Transverse colon (tissue), 4 donors: ENCODE data around the gene TPCN2. TPM values are rescaled to one million over a fixed set of nuclear protein-coding genes. Genes with fewer than 3 reads are reported as not detected.

Experiments used
- DNase-seq: peaks from one replicate; pipeline ENCODE4 v3.0.0-alpha.2; 2019
- H3K27ac ChIP-seq, 4 donors: fragments of 200-600 bp; sonication (generic); 2 replicates each; pipeline ENCODE4 v1.5.1; 2016 to 2018; ENCODE audit warnings: inconsistent platforms in 4 of 4
- H3K27me3 ChIP-seq: fragments of 200-600 bp; sonication (generic); 2 replicates; pipeline ENCODE4 v1.5.1; 2017; ENCODE audit warnings: inconsistent platforms
- H3K36me3 ChIP-seq, 4 donors: fragments of 200-600 bp; sonication (generic); 2 replicates each; pipeline ENCODE4 v1.5.1; 2017 to 2019; ENCODE audit warnings: inconsistent platforms in 4 of 4
- H3K4me1 ChIP-seq, 4 donors: fragments of 200-600 bp; sonication (generic); 2 replicates each; pipeline ENCODE4 v1.5.1; 2017 to 2020; ENCODE audit warnings: inconsistent platforms in 4 of 4
- H3K4me3 ChIP-seq, 4 donors: fragments of 200-600 bp; sonication (generic); 1 replicate in 1 of 4; 2 replicates in 3 of 4; pipeline versions ENCODE4 v1.5.1 to v1.6.1; 2017 to 2019; ENCODE audit warnings: inconsistent platforms in 4 of 4
- H3K9me3 ChIP-seq, 2 donors: fragments of 200-600 bp; sonication (generic); 2 replicates each; pipeline ENCODE4 v1.5.1; 2017 to 2019; ENCODE audit warnings: inconsistent platforms in 2 of 2
- EP300 ChIP-seq: sonication (generic); formaldehyde crosslinking; IDR thresholded peaks from one replicate; pipeline ENCODE4 v1.6.1; 2017; ENCODE audit warnings: antibody characterized with exemption, low read depth
- POLR2A ChIP-seq: fragments of 450-650 bp; IDR thresholded peaks from one replicate; pipeline ENCODE4 v1.6.1; 2016; ENCODE audit warnings: antibody characterized with exemption, mild to moderate bottlenecking, moderate library complexity
- POLR2AphosphoS5 ChIP-seq, 3 donors: sonication (generic); formaldehyde crosslinking; IDR thresholded peaks; one replicate each; pipeline ENCODE4 v1.6.1; 2016; ENCODE audit warnings: antibody characterized with exemption in 3 of 3
- WGBS, 2 donors: methylation state at CpG; one replicate each; pipeline ENCODE4 v1.1.5; 2018; ENCODE audit warnings: low coverage in 1 of 2; 5-methylcytosine and 5-hydroxymethylcytosine counted together
- in situ Hi-C, 4 donors: fragments of 200-750 bp; cut with MboI; loops; one replicate each; pipeline versions ENCODE4 v1.15.0 to v1.15.1; 2017; ENCODE audit warnings: low sequenced_read_pairs in 3 of 4, low pct_ligation_motif_present in 1 of 4, low pct_unique_long_range_greater_than_20kb in 1 of 4
- intact Hi-C: fragments of 100-400 bp; cut with DNase I; formaldehyde crosslinking; loops from one replicate; pipeline ENCODE4 v1.15.1; 2023; ENCODE audit warnings: low total_unique reads
- total RNA-seq, 4 donors: library from RNA; depleted of rRNA; stranded (reverse); fragments of >200 nt; gene quantifications; one replicate each; pipeline ENCODE4 v1.1.0, GENCODE V29; 2016
- TF ChIP-seq, protein P1 (sequence below), 5 experiments: fragments of 200-600 bp in 3 of 5; fragments of 450-650 bp in 2 of 5; sonication (generic) in 3 of 5; IDR thresholded peaks; 1 replicate in 2 of 5; 2 replicates in 3 of 5; pipeline ENCODE4 v1.5.1; 2016 to 2017; ENCODE audit warnings: antibody characterized with exemption in 5 of 5, inconsistent platforms in 3 of 5, mild to moderate bottlenecking in 2 of 5, moderate library complexity in 1 of 5

Gene TPCN2
- total RNA-seq, 4 donors from 2014 or later: 16.8 to 25.4 (median 20.7) TPM

DNA sequence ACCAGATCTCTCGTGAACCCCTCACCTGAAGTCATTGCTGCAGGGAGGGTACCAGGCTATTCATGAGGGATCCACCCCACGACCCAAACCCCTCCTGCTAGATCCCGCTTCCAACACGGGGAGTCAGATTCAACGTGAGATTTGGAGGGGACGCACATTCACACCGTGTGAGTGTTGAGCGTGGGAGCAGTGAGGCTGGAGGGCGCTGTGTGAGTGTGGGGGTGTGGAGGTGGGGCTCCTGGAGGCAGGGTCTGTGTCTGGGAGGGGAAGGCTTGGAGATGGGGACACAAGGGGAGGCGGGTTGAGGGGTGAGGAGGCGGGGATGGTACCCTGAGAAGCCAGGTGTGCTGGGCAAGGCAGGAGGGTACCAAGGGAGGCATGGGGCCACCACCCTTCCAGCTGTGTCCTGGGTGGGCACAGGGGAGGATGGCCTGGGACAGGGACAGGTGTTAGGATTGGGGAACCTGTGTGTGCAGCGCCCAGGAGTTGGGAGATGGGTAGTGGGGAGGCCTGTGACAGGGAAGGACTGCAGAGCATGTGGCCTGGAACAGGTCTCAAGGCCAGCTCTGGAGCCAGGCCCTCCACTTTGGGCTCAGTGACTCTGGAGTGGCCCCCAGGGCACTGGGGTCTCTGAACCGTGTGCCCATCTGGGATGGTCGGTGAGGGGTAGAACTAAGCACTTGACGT is 13.6 kb downstream of the TPCN2 start:
- H3K27me3 ChIP-seq: no peaks in the 10 kb centered on the region
- intact Hi-C loops (no loop called here), in situ Hi-C loops (no loop called here)
- H3K4me3 ChIP-seq: no peak overlapping the region
- H3K9me3 ChIP-seq: no peaks in the 10 kb centered on the region
- 80 to 100% methylated on average over 6 to 15 of the region's 15 CpGs for WGBS, 2 donors
- no peak for DNase-seq
- peaks cover 0 to 12% (median 5%) of the 10 kb centered on the region in 4 donors for H3K36me3 ChIP-seq
- TF ChIP-seq POLR2AphosphoS5 (IDR thresholded peaks at IDR 0.05) (no peak), EP300 (no peak), POLR2A (no peak)
- TF ChIP-seq, protein P1, sequence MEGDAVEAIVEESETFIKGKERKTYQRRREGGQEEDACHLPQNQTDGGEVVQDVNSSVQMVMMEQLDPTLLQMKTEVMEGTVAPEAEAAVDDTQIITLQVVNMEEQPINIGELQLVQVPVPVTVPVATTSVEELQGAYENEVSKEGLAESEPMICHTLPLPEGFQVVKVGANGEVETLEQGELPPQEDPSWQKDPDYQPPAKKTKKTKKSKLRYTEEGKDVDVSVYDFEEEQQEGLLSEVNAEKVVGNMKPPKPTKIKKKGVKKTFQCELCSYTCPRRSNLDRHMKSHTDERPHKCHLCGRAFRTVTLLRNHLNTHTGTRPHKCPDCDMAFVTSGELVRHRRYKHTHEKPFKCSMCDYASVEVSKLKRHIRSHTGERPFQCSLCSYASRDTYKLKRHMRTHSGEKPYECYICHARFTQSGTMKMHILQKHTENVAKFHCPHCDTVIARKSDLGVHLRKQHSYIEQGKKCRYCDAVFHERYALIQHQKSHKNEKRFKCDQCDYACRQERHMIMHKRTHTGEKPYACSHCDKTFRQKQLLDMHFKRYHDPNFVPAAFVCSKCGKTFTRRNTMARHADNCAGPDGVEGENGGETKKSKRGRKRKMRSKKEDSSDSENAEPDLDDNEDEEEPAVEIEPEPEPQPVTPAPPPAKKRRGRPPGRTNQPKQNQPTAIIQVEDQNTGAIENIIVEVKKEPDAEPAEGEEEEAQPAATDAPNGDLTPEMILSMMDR (IDR thresholded peaks at IDR 0.05): no peak
- no peak overlapping the region for H3K27ac ChIP-seq
- no peaks in the 10 kb centered on the region for H3K4me1 ChIP-seq

DNA sequence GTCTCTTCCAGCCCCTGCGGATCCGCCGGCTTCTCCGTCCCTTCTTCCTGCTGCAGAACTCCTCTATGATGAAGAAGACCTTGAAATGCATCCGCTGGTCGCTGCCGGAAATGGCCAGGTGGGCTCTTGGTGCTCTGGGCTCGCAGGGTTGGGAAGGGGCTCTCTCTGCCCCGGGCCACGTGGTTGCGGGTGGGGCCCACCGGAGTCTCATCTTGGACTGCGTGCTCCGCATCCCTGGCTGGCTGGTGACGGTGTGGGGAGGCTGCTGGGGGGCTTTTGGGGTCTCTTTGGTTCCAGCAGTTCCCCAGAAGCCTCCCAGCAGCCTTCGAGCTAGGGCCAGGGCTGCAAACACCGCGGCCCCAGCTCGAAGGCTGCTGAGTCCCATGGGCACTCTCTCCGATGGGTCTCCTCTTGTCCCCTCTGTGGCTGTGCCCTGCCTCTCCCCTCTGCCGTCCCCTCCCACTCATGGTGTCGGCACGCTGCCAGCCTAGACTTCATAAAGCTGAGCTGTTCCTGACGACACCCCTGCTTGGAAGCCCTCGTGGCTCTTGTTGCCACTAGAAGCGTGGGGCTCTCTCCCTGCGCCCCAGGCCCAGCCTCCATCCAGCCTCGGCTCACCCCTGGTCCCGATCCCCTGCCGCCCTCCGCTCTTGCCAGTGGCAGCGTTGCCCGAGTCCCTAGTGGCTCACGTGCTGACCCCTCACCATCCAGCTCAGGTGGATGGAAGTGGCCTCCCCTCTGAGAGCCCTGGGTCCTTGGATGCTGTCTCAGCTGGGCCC is 14.3 kb downstream of the TPCN2 start:
- no peaks in the 10 kb centered on the region for H3K4me1 ChIP-seq
- no peaks in the 10 kb centered on the region for H3K9me3 ChIP-seq
- no peak for TF ChIP-seq POLR2AphosphoS5 (IDR thresholded peaks at IDR 0.05)
- WGBS, 2 donors: 96% methylated on average over 27 of the region's 34 CpGs; no CpG with 5 or more reads in 1 of the 2 donors
- no peaks in the 10 kb centered on the region for H3K27me3 ChIP-seq
- H3K4me3 ChIP-seq: no peak overlapping the region
- H3K36me3 ChIP-seq: peaks cover 0 to 12% (median 3%) of the 10 kb centered on the region in 4 donors
- DNase-seq: no peak
- in situ Hi-C loops: no loop called here
- intact Hi-C loops: no loop called here
- H3K27ac ChIP-seq: no peak overlapping the region

DNA sequence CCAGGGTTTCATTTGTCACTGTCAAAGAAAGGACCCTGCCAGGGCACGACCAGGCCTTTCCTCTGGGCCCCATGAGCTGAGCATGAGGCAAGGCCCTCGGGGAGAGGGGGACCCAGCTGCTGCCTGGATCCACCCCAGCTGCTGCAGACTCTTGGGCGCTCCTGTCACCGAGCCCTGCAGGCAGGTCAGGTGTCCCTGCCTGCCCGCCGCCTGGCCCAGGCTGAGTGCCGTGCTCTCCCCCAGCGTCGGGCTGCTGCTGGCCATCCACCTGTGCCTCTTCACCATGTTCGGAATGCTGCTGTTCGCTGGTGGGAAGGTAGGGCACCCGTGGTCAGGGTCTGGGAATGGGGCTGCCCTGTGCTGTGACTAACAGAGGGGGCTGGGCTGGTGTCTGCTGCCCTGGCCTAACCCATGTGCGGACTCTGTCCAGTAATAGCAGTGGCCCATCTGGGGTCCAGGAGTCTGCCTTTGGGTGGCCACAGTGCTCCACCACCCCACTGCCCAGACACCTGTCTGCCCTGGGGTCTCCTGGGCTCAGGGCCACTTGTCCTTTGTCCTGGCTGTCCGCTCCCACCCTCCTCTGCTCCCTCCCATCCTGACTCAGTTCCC is 15.0 kb downstream of the TPCN2 start:
- no peaks in the 10 kb centered on the region for H3K4me1 ChIP-seq
- WGBS, 2 donors: 88% methylated on average over 14 of the region's 14 CpGs; no CpG with 5 or more reads in 1 of the 2 donors
- in situ Hi-C loops: no loop called here
- intact Hi-C loops: no loop called here
- H3K36me3 ChIP-seq: peaks cover 0 to 12% (median 2%) of the 10 kb centered on the region in 4 donors
- no peak for DNase-seq
- no peak overlapping the region for H3K27ac ChIP-seq
- H3K27me3 ChIP-seq: no peaks in the 10 kb centered on the region
- no peak overlapping the region for H3K4me3 ChIP-seq
- TF ChIP-seq POLR2AphosphoS5 (IDR thresholded peaks at IDR 0.05): no peak
- TF ChIP-seq POLR2A: no peak
- TF ChIP-seq, protein P1 (IDR thresholded peaks at IDR 0.05): no peak
- TF ChIP-seq EP300: no peak
- H3K9me3 ChIP-seq: no peaks in the 10 kb centered on the region

DNA sequence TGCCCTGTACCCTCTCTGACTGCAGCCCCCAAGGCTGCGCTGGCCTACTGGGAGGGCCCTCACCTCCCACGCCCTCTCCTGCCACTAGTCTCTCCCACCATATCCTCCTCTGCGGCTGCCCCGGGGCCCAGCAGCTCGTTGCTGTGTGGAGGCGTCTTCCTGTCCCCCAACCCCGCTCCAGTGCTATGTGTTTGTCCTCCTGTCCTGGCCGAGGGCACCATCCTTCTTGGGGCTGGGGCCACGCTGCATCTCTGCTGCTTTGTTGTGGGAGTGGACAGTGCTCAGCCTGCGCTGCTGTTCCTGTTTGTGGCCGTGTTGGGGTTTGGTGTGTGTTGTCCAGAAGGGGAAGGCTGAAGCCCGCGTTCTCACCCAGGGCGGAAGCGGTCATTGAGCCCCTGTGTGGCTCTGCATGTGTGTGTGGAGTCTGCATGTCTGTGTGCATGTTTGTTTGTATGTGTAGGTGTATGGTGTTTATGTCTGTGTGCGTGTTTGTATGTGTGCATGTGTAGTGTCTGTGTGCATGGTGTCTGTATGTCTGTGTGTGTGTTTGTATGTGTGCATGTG is 15.7 kb downstream of the TPCN2 start:
- Histone ChIP-seq H3K4me3 (no peak overlapping the region), H3K4me1 (no peaks in the 10 kb centered on the region), H3K27ac (no peak overlapping the region), H3K27me3 (no peaks in the 10 kb centered on the region), H3K9me3 (no peaks in the 10 kb centered on the region), H3K36me3 (peaks cover 0 to 12% (median 2%) of the 10 kb centered on the region in 4 donors)
- no peak for DNase-seq
- in situ Hi-C loops: no loop called here
- 87% methylated on average over 16 of the region's 16 CpGs; no CpG with 5 or more reads in 1 of the 2 donors for WGBS, 2 donors
- intact Hi-C loops: no loop called here
- no peak for TF ChIP-seq POLR2A
- TF ChIP-seq, protein P1 (IDR thresholded peaks at IDR 0.05): no peak
- TF ChIP-seq POLR2AphosphoS5 (IDR thresholded peaks at IDR 0.05): no peak
- TF ChIP-seq EP300: no peak
